ENCODE results near the gene SLC25A34. TPM values are rescaled to one million over a fixed set of nuclear protein-coding genes. Genes with fewer than 3 reads are reported as not detected.

Gene SLC25A34
- total RNA-seq, 3 donors from 2014 or later (not counting 1 experiment from before 2014, with no cell fraction given) = 0.73 to 1.8 (median 1.6) TPM

DNA sequence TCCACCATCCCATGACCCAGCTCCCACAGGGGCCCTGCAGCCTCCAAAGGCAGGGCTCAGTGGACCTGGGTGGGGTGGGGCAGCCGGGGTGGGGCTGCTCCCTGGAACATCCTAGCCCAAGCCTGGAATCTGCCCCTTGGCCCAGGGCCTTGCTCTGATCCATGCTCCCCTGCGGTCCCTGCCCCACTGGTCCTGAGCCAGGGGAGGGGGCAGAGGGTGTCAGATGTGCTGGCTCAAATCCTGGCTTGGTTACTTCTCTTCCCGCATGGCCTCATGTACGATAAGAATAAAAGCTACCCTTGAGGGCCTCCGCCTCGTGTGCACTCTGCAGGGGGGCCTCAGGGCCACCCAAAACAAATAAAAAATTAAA lies 819 bp downstream of the SLC25A34 start:
- peaks cover 7% of the 10 kb centered on the region for H3K4me1 ChIP-seq (ENCODE audit: control insufficient read depth, insufficient read depth, low read length)
- H3K27me3 Mint-ChIP-seq (ENCODE audit: low read depth in 2 of 2) = no peaks in the 10 kb centered on the region
- DNase-seq (no peak), ATAC-seq (no peak)
- H3K27me3 ChIP-seq (ENCODE audit: control insufficient read depth, insufficient read depth, low read length) = no peaks in the 10 kb centered on the region
- no peaks in the 10 kb centered on the region for H3K36me3 Mint-ChIP-seq
- H3K9me3 ChIP-seq (ENCODE audit: control insufficient read depth, insufficient read depth, low read length) = no peaks in the 10 kb centered on the region
- H3K27ac Mint-ChIP-seq = no peak overlapping the region
- peaks cover 15% of the 10 kb centered on the region for H3K36me3 ChIP-seq (ENCODE audit: control insufficient read depth, insufficient read depth, low read length)
- no peaks in the 10 kb centered on the region for H3K9me3 Mint-ChIP-seq
- H3K27ac ChIP-seq (ENCODE audit: low read length) = no peak overlapping the region
- TF ChIP-seq, protein P1, sequence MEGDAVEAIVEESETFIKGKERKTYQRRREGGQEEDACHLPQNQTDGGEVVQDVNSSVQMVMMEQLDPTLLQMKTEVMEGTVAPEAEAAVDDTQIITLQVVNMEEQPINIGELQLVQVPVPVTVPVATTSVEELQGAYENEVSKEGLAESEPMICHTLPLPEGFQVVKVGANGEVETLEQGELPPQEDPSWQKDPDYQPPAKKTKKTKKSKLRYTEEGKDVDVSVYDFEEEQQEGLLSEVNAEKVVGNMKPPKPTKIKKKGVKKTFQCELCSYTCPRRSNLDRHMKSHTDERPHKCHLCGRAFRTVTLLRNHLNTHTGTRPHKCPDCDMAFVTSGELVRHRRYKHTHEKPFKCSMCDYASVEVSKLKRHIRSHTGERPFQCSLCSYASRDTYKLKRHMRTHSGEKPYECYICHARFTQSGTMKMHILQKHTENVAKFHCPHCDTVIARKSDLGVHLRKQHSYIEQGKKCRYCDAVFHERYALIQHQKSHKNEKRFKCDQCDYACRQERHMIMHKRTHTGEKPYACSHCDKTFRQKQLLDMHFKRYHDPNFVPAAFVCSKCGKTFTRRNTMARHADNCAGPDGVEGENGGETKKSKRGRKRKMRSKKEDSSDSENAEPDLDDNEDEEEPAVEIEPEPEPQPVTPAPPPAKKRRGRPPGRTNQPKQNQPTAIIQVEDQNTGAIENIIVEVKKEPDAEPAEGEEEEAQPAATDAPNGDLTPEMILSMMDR (IDR thresholded peaks at IDR 0.05) = no peak
- no peak overlapping the region for H3K4me3 ChIP-seq (ENCODE audit: low read length)
- intact Hi-C loops (cut with micrococcal nuclease) = no loop called here
- 86% methylated on average over 6 of the region's 6 CpGs for WGBS (ENCODE audit: insufficient coverage)
- peaks cover 0 to 7% of the 10 kb centered on the region in 2 donors for H3K4me1 Mint-ChIP-seq
- no peak overlapping the region for H3K4me3 Mint-ChIP-seq

DNA sequence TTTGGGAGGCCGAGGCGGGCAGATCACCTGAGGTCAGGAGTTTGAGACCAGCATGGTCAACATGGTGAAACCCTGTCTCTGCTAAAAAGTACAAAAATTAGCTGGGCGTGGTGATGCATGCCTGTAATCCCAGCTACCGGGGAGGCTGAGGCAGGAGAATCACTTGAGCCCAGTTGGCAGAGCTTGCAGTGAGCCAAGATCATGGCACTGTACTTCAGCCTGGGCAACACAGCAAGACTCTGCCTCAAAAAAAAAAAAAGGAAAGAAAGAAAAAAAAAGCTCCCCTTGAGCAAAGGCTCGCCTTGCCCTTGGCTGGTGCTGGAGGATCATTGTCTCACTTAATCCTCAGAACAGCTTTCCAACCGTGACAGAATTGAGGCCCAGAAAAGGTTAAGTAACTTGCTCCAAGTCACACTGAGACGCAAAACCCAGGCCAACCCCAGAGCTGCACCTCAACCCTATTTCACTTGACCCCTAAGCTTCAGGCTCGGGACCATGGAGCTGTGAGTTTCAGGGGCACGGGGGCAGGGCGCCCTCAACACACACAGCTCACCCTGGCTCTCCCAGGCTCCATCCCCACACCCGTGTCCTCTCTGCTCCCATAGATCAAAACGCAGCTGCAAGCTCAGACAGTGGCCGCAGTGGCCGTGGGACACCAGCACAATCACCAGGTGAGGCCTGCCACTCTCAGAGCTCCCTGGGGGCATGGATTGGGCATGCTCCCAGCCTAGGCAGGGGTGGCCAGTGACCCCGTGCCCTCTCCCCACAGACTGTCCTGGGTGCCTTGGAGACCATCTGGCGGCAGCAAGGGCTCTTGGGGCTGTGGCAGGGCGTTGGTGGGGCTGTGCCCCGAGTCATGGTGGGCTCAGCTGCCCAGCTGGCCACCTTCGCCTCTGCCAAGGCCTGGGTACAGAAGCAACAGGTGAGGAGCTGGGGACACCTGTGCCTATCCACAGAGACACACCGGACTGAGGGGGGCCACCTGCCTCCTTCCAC lies 1.6 kb downstream of the SLC25A34 start:
- no peak overlapping the region for H3K4me3 Mint-ChIP-seq
- DNase-seq (no peak), ATAC-seq (no peak)
- no peaks in the 10 kb centered on the region for H3K9me3 ChIP-seq (ENCODE audit: control insufficient read depth, insufficient read depth, low read length)
- H3K27me3 Mint-ChIP-seq (ENCODE audit: low read depth in 2 of 2) = no peaks in the 10 kb centered on the region
- TF ChIP-seq, protein P1 (IDR thresholded peaks at IDR 0.05) = no peak
- no peak overlapping the region for H3K4me3 ChIP-seq (ENCODE audit: low read length)
- H3K4me1 ChIP-seq (ENCODE audit: control insufficient read depth, insufficient read depth, low read length) = peaks cover 7% of the 10 kb centered on the region
- no peaks in the 10 kb centered on the region for H3K36me3 Mint-ChIP-seq
- intact Hi-C loops (cut with micrococcal nuclease) = no loop called here
- WGBS (ENCODE audit: insufficient coverage) = 93% methylated on average over 20 of the region's 20 CpGs
- no peak overlapping the region for H3K27ac ChIP-seq (ENCODE audit: low read length)
- peaks cover 0 to 7% of the 10 kb centered on the region in 2 donors for H3K4me1 Mint-ChIP-seq
- peaks cover 9% of the 10 kb centered on the region for H3K36me3 ChIP-seq (ENCODE audit: control insufficient read depth, insufficient read depth, low read length)
- no peaks in the 10 kb centered on the region for H3K27me3 ChIP-seq (ENCODE audit: control insufficient read depth, insufficient read depth, low read length)
- no peaks in the 10 kb centered on the region for H3K9me3 Mint-ChIP-seq
- H3K27ac Mint-ChIP-seq = no peak overlapping the region

DNA sequence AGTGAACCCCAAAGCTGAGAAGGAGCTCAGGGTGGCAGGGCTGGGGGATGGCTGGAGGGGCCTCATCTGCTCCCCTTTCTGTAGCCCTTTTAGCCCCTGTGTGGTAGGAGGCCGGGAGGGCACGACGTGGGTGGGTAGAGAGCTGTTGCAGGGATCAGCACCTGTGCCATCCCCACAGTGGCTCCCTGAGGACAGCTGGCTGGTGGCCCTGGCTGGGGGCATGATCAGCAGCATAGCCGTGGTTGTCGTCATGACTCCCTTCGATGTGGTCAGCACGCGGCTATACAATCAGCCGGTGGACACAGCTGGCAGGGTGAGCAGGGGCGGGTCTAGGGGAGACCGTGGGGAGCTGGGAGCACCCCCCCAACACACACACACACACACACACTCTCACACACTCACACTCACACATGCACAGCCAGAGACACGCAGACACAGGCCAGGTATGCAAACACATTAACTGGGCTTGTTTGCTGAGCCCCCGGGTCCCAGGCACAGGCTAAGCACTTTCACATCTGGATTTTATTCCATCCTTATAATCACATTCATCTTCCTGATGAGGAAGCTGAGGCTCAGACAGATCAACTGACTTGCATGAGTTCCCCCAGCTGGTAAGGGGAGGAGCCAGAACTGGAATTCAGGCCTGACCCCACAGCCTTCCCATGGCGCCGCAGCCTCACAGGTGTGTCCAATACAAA lies 2.5 kb downstream of the SLC25A34 start:
- intact Hi-C loops (cut with micrococcal nuclease) = no loop called here
- ATAC-seq = no peak
- no peaks in the 10 kb centered on the region for H3K27me3 Mint-ChIP-seq (ENCODE audit: low read depth in 2 of 2)
- H3K27ac Mint-ChIP-seq = no peak overlapping the region
- TF ChIP-seq, protein P1 (IDR thresholded peaks at IDR 0.05) = no peak
- peaks cover 0 to 7% of the 10 kb centered on the region in 2 donors for H3K4me1 Mint-ChIP-seq
- Histone ChIP-seq H3K27me3 (ENCODE audit: control insufficient read depth, insufficient read depth, low read length) (no peaks in the 10 kb centered on the region), H3K9me3 (ENCODE audit: control insufficient read depth, insufficient read depth, low read length) (no peaks in the 10 kb centered on the region), H3K4me1 (ENCODE audit: control insufficient read depth, insufficient read depth, low read length) (peaks cover 7% of the 10 kb centered on the region), H3K4me3 (ENCODE audit: low read length) (no peak overlapping the region), H3K27ac (ENCODE audit: low read length) (no peak overlapping the region), H3K36me3 (ENCODE audit: control insufficient read depth, insufficient read depth, low read length) (peaks cover 8% of the 10 kb centered on the region)
- no peaks in the 10 kb centered on the region for H3K9me3 Mint-ChIP-seq
- H3K4me3 Mint-ChIP-seq = no peak overlapping the region
- H3K36me3 Mint-ChIP-seq = no peaks in the 10 kb centered on the region
- no peak for DNase-seq
- whole genome bisulfite sequencing (ENCODE audit: insufficient coverage) = 85% methylated on average over 15 of the region's 15 CpGs
